ENCODE results near the gene SYT17. TPM values are rescaled to one million over a fixed set of nuclear protein-coding genes. Genes with fewer than 3 reads are reported as not detected.

The SYT17 gene
- total and polyA plus RNA-seq, 8 donors, result 2.9 to 37.1 (median 10.7) TPM

- intact Hi-C loops (cut with DNase I; ENCODE audit: low total_unique reads), result no loop called here
- Histone ChIP-seq H3K27ac (peak overlapping the region in 3 of 5 donors; percentile 9 to 96 (median 49)), H3K9me3 (no peaks in the 10 kb centered on the region), H3K4me1 (peaks cover 4 to 55% (median 24%) of the 10 kb centered on the region in 4 donors), H3K36me3 (peaks cover 0 to 9% (median 2%) of the 10 kb centered on the region in 4 donors), H3K4me3 (no peak overlapping the region), H3K27me3 (no peaks in the 10 kb centered on the region)
- TF ChIP-seq POLR2A (IDR thresholded peaks at IDR 0.05), result no peak
- 28 to 57% (median 38%) methylated on average over 4 to 6 of the region's 6 CpGs for WGBS, 5 donors
- peak in 1 of 2 donors; percentile 51 for DNase-seq
Measured at GRCh38 chr16:19123535-19124178, 44.4 kb upstream of the SYT17 start.

- no peak overlapping the region for H3K4me3 ChIP-seq
- H3K27ac ChIP-seq, result no peak overlapping the region
- DNase-seq, result no peak
- peaks cover 0 to 6% (median 0%) of the 10 kb centered on the region in 4 donors for H3K36me3 ChIP-seq
- no peak for TF ChIP-seq EP300 (IDR thresholded peaks at IDR 0.05)
- TF ChIP-seq CTCF (IDR thresholded peaks at IDR 0.05), result no peak
- no peak for TF ChIP-seq POLR2A (IDR thresholded peaks at IDR 0.05)
- no peak for TF ChIP-seq POLR2AphosphoS5 (IDR thresholded peaks at IDR 0.05)
- H3K9me3 ChIP-seq, result no peaks in the 10 kb centered on the region
- H3K4me1 ChIP-seq, result peaks cover 10 to 44% (median 24%) of the 10 kb centered on the region in 4 donors
- intact Hi-C loops (cut with DNase I; ENCODE audit: low total_unique reads), result no loop called here
- no peaks in the 10 kb centered on the region for H3K27me3 ChIP-seq
Measured at GRCh38 chr16:19126300-19126699, 41.7 kb upstream of the SYT17 start.

GRCh38 chr16:19127205-19127604 lies 40.8 kb upstream of the SYT17 start:
- WGBS, 5 donors, result 60 to 87% (median 78%) methylated on average over 3 of the region's 3 CpGs
- H3K9me3 ChIP-seq, result no peaks in the 10 kb centered on the region
- TF ChIP-seq EP300 (IDR thresholded peaks at IDR 0.05), result no peak
- no peak for TF ChIP-seq POLR2A (IDR thresholded peaks at IDR 0.05)
- no peak for TF ChIP-seq POLR2AphosphoS5 (IDR thresholded peaks at IDR 0.05)
- TF ChIP-seq CTCF (IDR thresholded peaks at IDR 0.05), result no peak
- DNase-seq, result no peak
- intact Hi-C loops (cut with DNase I; ENCODE audit: low total_unique reads), result no loop called here
- H3K36me3 ChIP-seq, result no peaks in the 10 kb centered on the region
- peaks cover 14 to 45% (median 30%) of the 10 kb centered on the region in 4 donors for H3K4me1 ChIP-seq
- no peaks in the 10 kb centered on the region for H3K27me3 ChIP-seq
- no peak overlapping the region for H3K4me3 ChIP-seq
- H3K27ac ChIP-seq, result peak overlapping the region in 1 of 5 donors; percentile 3

- H3K27ac ChIP-seq, result peak overlapping the region in 1 of 5 donors; percentile 3
- TF ChIP-seq POLR2AphosphoS5 (IDR thresholded peaks at IDR 0.05), result no peak
- TF ChIP-seq CTCF (IDR thresholded peaks at IDR 0.05), result no peak
- TF ChIP-seq POLR2A (IDR thresholded peaks at IDR 0.05), result no peak
- TF ChIP-seq EP300 (IDR thresholded peaks at IDR 0.05), result no peak
- 55 to 73% (median 63%) methylated on average over 3 of the region's 3 CpGs for WGBS, 5 donors
Measured at GRCh38 chr16:19127674-19128131, 40.3 kb upstream of the SYT17 start.

More at GRCh38 chr16:19127674-19128131, 40.3 kb upstream of the SYT17 start:
- Histone ChIP-seq H3K4me1 (peaks cover 18 to 47% (median 31%) of the 10 kb centered on the region in 4 donors), H3K4me3 (no peak overlapping the region), H3K9me3 (no peaks in the 10 kb centered on the region), H3K27me3 (no peaks in the 10 kb centered on the region), H3K36me3 (no peaks in the 10 kb centered on the region)
- intact Hi-C loops (cut with DNase I; ENCODE audit: low total_unique reads), result no loop called here
- DNase-seq, result no peak
